ENCODE data around the gene ARHGEF2. TPM values are rescaled to one million over a fixed set of nuclear protein-coding genes. Genes with fewer than 3 reads are reported as not detected.

The ARHGEF2 gene
- total RNA-seq, 4 donors from 2014 or later: 47.4 to 80.1 (median 66.6) TPM

DNA sequence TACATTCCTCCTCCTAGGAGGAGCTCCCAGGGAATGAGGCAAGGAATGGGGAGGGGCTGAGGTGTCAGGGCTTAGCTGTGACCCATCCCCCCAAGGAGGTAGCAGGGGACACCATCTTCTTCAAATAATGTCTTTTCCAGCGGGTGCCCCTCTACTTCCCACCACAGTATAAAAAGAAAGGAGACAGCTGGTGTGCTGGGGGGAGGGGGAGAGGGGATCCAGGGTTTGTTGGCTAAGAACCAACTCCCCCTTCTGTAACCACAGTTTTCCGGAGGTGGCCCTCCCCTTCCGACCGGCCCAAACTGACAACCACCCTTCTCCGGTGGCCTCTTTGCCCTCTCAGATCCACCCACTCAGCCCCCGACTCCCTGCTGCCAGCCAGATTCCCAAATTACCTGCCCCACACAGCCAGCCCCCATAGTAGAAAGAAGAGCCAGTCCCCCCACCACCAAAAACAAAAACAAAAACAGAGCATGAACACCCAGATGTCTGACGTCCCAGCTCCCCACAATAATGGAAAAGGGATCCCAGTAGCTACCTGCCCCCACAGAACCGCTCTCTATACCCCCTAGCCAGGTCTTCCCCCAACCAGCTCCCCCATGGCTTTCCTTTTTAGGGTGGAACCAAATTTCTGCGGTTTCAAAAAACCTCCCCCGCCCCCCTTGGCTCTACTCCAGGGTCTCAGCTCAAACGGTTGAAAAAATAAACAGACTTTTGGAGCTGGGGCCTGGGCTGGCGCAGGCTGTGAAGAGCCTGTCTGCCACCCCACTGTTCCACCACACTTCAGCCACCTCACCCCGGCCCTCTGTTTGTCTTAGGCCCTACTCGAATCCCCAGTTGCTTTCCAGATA is 2.1 kb downstream of the ARHGEF2 start:
- Histone ChIP-seq H3K4me3 (replicated peaks in 1 of 3) (peak overlapping the region in 2 of 3 donors; percentile 13 to 90), H3K9me3 (no peaks in the 10 kb centered on the region), H3K4me1 (peaks cover 83 to 87% of the 10 kb centered on the region in 2 donors), H3K27me3 (no peaks in the 10 kb centered on the region), H3K27ac (peak overlapping the region; percentile 94 to 96 (median 96)), H3K36me3 (no peaks in the 10 kb centered on the region)
- peak in 1 of 2 donors; percentile 58 for TF ChIP-seq POLR2A (IDR thresholded peaks at IDR 0.05)
- TF ChIP-seq, protein P1, sequence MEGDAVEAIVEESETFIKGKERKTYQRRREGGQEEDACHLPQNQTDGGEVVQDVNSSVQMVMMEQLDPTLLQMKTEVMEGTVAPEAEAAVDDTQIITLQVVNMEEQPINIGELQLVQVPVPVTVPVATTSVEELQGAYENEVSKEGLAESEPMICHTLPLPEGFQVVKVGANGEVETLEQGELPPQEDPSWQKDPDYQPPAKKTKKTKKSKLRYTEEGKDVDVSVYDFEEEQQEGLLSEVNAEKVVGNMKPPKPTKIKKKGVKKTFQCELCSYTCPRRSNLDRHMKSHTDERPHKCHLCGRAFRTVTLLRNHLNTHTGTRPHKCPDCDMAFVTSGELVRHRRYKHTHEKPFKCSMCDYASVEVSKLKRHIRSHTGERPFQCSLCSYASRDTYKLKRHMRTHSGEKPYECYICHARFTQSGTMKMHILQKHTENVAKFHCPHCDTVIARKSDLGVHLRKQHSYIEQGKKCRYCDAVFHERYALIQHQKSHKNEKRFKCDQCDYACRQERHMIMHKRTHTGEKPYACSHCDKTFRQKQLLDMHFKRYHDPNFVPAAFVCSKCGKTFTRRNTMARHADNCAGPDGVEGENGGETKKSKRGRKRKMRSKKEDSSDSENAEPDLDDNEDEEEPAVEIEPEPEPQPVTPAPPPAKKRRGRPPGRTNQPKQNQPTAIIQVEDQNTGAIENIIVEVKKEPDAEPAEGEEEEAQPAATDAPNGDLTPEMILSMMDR (IDR thresholded peaks at IDR 0.05): no peak
- DNase-seq: peak; percentile 91 to 92
- WGBS, 2 donors: 4% methylated on average over 14 of the region's 14 CpGs
- intact Hi-C loops (cut with DNase I): loop anchor here (5.0 kb wide), 1 partner anchor 34 kb away; the partner anchor contains the start of gene RXFP4

DNA sequence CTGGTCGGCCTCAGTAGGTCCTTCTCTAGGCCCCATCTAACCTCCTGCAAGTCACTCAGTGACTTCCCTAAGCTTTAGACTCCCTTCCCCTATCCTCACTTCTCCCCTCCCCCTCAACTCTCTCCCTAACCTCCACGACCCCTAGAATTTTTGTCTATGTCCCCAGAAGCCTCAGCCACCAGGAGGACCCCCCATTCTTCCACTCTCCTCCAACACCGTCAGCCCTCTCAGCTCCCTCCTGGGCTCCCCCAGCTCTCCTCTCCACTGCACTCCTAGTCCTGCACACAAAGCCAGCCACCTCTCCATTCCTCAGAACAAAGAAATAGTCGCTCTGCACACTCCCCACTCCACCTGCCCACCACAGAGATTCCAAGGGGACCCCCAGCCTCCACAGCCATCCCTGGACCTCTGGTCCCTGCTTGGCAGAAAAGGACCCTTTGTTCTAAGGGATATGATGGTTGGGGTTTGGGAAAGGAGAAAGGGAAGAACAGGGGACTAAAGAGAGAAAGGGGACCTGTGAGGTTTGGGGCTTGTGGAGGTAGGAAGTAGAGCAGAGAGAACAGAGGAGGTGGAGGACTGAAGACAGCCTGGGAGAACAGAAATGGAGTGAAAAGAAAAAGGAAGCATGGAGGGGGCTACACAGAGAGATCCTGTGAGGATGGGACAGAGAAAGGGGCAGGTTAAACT is 2.8 kb downstream of the ARHGEF2 start:
- H3K4me1 ChIP-seq: peaks cover 83 to 87% of the 10 kb centered on the region in 2 donors

DNA sequence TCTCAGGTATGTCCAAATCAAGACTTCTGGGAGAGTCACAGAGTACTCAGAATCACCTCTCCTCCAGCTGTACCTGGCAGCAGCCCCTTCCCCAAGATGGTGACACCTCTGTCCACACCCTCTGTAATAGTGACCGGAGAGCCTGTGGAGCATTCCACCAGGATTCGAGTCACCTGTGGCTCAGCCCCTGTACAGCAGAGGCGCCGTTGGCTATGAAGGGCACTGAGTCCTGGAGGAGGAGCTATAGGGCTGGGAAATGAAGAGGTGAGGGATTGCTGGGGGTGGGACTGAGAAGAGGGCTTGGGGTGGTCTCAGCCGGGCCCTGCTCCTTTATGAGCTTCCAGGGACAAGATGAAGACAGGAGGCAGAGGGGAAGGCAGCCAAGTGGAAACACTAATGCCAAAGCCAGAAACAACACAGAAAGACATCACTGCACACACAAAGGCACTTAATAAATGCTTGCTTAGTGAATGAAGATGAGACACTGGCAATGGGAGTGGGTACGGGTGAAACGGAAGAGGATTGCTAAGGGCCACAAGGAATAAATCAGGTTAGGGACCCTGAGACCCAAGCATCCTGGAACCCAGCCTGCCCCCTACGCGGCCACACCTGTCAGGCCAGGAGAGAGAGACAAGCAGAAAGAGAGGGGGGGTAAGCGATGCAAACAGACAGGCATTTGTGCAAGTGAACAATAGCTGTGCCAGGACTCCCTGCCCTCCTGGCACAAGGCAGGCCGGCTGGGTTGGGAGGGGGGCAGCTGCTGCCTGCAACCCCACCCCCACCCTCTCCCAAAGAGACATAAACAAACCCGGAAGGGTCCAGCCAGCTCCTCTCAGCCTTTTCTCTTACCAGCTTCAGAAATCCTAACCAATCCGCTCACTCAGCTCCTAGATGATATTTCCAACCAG is 3.9 kb downstream of the ARHGEF2 start:
- H3K36me3 ChIP-seq: no peaks in the 10 kb centered on the region
- peaks cover 77 to 83% of the 10 kb centered on the region in 2 donors for H3K4me1 ChIP-seq
- TF ChIP-seq POLR2A (IDR thresholded peaks at IDR 0.05): no peak
- TF ChIP-seq, protein P1 (IDR thresholded peaks at IDR 0.05): peak in 2 of 6 experiments; percentile 6 to 8
- H3K27me3 ChIP-seq: no peaks in the 10 kb centered on the region
- H3K9me3 ChIP-seq: no peaks in the 10 kb centered on the region
- DNase-seq: peak; percentile 60 to 69
- 18 to 29% methylated on average over 12 to 13 of the region's 13 CpGs for WGBS, 2 donors
- peak overlapping the region in 1 of 3 donors; percentile 90 for H3K4me3 ChIP-seq (replicated peaks in 1 of 3)
- peak overlapping the region; percentile 94 to 96 (median 96) for H3K27ac ChIP-seq
- intact Hi-C loops (cut with DNase I): loop anchor here (5.0 kb wide), 1 partner anchor 32 kb away; the partner anchor contains the start of gene RXFP4

More for the DNA sequence above, 2.8 kb downstream of the ARHGEF2 start:
- Histone ChIP-seq H3K9me3 (no peaks in the 10 kb centered on the region), H3K27ac (peak overlapping the region; percentile 94 to 96 (median 96)), H3K4me3 (replicated peaks in 1 of 3) (peak overlapping the region in 1 of 3 donors; percentile 90), H3K36me3 (no peaks in the 10 kb centered on the region), H3K27me3 (no peaks in the 10 kb centered on the region)
- intact Hi-C loops (cut with DNase I): loop anchor here (5.0 kb wide), 1 partner anchor 33 kb away; the partner anchor contains the start of gene RXFP4
- TF ChIP-seq, protein P1 (IDR thresholded peaks at IDR 0.05): no peak
- no peak for TF ChIP-seq POLR2A (IDR thresholded peaks at IDR 0.05)
- no peak for DNase-seq
- 19 to 24% methylated on average over 4 of the region's 4 CpGs for WGBS, 2 donors

DNA sequence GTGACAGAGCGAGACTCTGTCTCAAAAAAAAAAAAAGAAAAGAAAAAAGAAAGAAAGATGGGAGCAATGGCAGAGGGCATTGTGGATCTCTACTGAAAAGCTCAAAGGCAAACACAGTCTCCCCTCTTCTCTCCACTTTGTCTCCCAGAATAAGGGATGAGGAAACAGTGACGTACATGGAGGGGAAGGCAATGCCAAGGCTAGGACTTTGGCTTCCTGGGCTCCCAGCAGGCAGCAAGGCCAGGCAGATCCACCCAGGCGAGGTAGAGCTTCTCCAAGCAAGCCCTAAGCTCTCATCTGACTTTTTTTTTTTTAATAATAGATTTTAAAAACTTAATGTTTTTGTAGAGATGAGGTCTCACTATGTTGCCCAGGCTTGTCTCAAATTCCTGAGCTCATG is 4.6 kb downstream of the ARHGEF2 start:
- peaks cover 72 to 83% of the 10 kb centered on the region in 2 donors for H3K4me1 ChIP-seq
- DNase-seq: no peak
- H3K9me3 ChIP-seq: no peaks in the 10 kb centered on the region
- peak overlapping the region; percentile 94 to 96 (median 96) for H3K27ac ChIP-seq
- WGBS, 2 donors: 78 to 79% methylated on average over 3 of the region's 3 CpGs
- no peak overlapping the region for H3K4me3 ChIP-seq (replicated peaks in 1 of 3)
- no peaks in the 10 kb centered on the region for H3K36me3 ChIP-seq
- H3K27me3 ChIP-seq: no peaks in the 10 kb centered on the region
- TF ChIP-seq POLR2A (IDR thresholded peaks at IDR 0.05): no peak
- TF ChIP-seq, protein P1 (IDR thresholded peaks at IDR 0.05): no peak
- intact Hi-C loops (cut with DNase I): no loop called here

Data from thyroid gland (tissue), 4 donors.